ENCODE data around the gene ZFP92.

- TF ChIP-seq HDAC2 (IDR thresholded peaks at IDR 0.05): no peak
- TF ChIP-seq POLR2AphosphoS5 (IDR thresholded peaks at IDR 0.05; ENCODE audit: low read length): no peak
- no peak for TF ChIP-seq YY1 (IDR thresholded peaks at IDR 0.05; ENCODE audit: low read depth, low read length)
Observed at GRCh38 chrX:153434801-153435200, 23.5 kb downstream of the ZFP92 start.
